Astrocyte of the spinal cord (primary cell): ENCODE measurements around the gene CHDH.

ENCODE experiments used
- DNase-seq: peaks from one replicate; pipeline ENCODE4 v3.0.0; 2011; ENCODE audit warnings: low read depth, low spot score
- H3K4me3 ChIP-seq: 2 replicates; pipeline ENCODE4 v1.5.1; 2011; ENCODE audit warnings: low read depth, mild to moderate bottlenecking, low read length, moderate library complexity
- CTCF ChIP-seq: IDR thresholded peaks from 2 replicates; pipeline ENCODE4 v1.5.1; 2012; ENCODE audit warnings: low read depth, mild to moderate bottlenecking, low read length, inconsistent platforms
- in situ Hi-C: cut with HindIII; loops from 2 replicates; pipeline ENCODE4 v1.10.0; 2017; ENCODE audit warnings: low sequenced_read_pairs

The CHDH gene

GRCh38 chr3:53829605-53830004 lies 16.6 kb downstream of the CHDH start:
- in situ Hi-C loops: no loop called here

GRCh38 chr3:53828581-53828980 lies 17.6 kb downstream of the CHDH start:
- in situ Hi-C loops: no loop called here
- DNase-seq: no peak

More at GRCh38 chr3:53829605-53830004, 16.6 kb downstream of the CHDH start:
- DNase-seq: no peak
- TF ChIP-seq CTCF: no peak
- H3K4me3 ChIP-seq: no peak overlapping the region

GRCh38 chr3:53826048-53826447 lies 20.2 kb downstream of the CHDH start:
- H3K4me3 ChIP-seq: no peak overlapping the region
- no peak for TF ChIP-seq CTCF
- DNase-seq: no peak
- in situ Hi-C loops: no loop called here

More at GRCh38 chr3:53828581-53828980, 17.6 kb downstream of the CHDH start:
- no peak for TF ChIP-seq CTCF
- H3K4me3 ChIP-seq: no peak overlapping the region

GRCh38 chr3:53824795-53825194 lies 21.4 kb downstream of the CHDH start:
- no peak for TF ChIP-seq CTCF

GRCh38 chr3:53823956-53824657 lies 22.1 kb downstream of the CHDH start:
- TF ChIP-seq CTCF: no peak
- in situ Hi-C loops: no loop called here
- no peak overlapping the region for H3K4me3 ChIP-seq
- DNase-seq: no peak

More at GRCh38 chr3:53824795-53825194, 21.4 kb downstream of the CHDH start:
- in situ Hi-C loops: no loop called here
- DNase-seq: no peak
- H3K4me3 ChIP-seq: no peak overlapping the region

GRCh38 chr3:53823026-53823955 lies 22.9 kb downstream of the CHDH start:
- H3K4me3 ChIP-seq: no peak overlapping the region
- no peak for DNase-seq
- TF ChIP-seq CTCF: no peak
- in situ Hi-C loops: no loop called here
